ENCODE data around the gene MDGA2.

MDGA2 gene

DNA sequence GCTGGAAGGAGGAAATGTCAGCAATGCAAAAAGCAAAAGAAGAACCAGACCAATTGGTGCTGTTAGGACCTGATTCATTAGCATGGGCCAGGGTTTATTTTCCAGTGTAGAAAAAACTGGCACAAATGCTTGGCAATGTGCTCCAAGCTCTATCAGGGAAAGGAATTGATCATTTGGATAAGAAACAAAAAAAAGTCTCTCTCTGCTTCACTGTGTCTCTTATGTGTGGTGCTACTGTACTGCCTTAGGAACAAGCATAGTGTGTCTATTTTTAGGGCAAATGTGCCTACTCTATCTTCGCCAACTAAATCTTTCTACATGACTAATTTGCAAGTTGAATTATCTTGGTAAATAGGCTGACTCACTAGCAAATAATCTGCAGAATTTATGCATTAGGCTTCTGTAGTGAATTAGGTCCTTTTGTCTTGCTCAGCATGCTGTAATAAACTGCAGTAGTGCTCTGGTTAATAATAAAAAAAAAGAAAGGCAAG lies 236.7 kb downstream of the MDGA2 start:
- Histone ChIP-seq H3K36me3 (no peaks in the 10 kb centered on the region), H3K27me3 (no peaks in the 10 kb centered on the region; the same call in 1 of the 2 replicates), H3K4me1 (no peaks in the 10 kb centered on the region), H3K4me3 (ENCODE audit: low read depth, low read length) (no peak overlapping the region), H3K9me3 (no peaks in the 10 kb centered on the region)
- DNase-seq, result no peak
- TF ChIP-seq, protein P1, sequence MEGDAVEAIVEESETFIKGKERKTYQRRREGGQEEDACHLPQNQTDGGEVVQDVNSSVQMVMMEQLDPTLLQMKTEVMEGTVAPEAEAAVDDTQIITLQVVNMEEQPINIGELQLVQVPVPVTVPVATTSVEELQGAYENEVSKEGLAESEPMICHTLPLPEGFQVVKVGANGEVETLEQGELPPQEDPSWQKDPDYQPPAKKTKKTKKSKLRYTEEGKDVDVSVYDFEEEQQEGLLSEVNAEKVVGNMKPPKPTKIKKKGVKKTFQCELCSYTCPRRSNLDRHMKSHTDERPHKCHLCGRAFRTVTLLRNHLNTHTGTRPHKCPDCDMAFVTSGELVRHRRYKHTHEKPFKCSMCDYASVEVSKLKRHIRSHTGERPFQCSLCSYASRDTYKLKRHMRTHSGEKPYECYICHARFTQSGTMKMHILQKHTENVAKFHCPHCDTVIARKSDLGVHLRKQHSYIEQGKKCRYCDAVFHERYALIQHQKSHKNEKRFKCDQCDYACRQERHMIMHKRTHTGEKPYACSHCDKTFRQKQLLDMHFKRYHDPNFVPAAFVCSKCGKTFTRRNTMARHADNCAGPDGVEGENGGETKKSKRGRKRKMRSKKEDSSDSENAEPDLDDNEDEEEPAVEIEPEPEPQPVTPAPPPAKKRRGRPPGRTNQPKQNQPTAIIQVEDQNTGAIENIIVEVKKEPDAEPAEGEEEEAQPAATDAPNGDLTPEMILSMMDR (IDR thresholded peaks at IDR 0.05; ENCODE audit: low read depth, low read length), result no peak

DNA sequence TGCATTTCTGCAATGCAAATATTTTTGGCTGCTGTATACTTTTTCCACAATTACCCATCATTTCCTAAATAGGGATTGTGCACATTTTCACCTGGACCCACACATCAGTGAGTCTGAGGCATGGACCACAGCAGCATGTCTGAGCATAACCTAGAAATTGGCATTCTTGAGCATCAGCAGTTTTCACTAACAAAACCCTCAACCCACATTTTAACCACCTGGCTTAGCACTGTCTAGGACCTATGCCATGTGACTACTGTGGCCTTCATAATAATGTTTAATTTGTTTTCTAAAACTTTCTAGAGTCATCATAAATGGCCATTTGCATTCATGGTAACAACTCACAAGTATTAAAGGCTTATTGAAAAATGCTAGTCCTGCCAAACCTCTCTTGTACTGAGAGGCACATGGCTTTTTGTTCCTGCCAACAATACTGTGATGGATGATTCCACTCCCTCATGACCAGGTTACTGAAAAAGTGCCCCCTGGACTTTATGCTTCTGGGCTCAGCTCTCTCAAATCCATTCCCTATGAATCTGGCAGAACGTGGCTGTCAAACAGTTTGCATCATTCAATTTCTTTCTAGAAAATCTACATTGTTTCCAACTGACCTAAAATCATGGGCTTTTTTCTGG lies 240.0 kb downstream of the MDGA2 start:
- Histone ChIP-seq H3K4me1 (no peaks in the 10 kb centered on the region), H3K9me3 (no peaks in the 10 kb centered on the region), H3K4me3 (ENCODE audit: low read depth, low read length) (no peak overlapping the region), H3K36me3 (no peaks in the 10 kb centered on the region), H3K27me3 (no peaks in the 10 kb centered on the region; the same call in 1 of the 2 replicates)
- no peak for DNase-seq
- TF ChIP-seq, protein P1 (IDR thresholded peaks at IDR 0.05; ENCODE audit: low read depth, low read length), result no peak

DNA sequence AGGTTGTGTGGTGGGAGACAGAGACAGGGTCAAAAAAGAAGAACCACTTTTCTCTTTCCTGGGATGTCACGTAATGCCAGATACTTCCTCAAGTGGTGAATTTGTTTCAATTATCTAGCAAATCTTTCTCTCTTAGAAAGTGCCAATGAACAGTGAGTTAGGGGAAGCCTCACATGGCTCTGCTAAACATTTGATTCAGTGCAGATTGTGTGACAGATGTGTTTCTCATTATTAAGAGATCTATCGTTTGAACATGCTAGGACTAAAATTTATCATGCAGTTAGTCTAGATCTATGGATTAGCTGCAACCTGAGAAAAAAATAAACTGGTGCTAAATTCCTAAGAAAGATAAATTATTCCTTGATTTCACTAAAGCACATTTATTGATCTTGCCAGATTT lies 247.8 kb downstream of the MDGA2 start:
- no peaks in the 10 kb centered on the region for H3K4me1 ChIP-seq
- no peak for DNase-seq
- no peaks in the 10 kb centered on the region for H3K9me3 ChIP-seq
- no peaks in the 10 kb centered on the region for H3K36me3 ChIP-seq
- TF ChIP-seq, protein P1 (IDR thresholded peaks at IDR 0.05; ENCODE audit: low read depth, low read length), result no peak
- H3K27me3 ChIP-seq, result no peaks in the 10 kb centered on the region
- H3K4me3 ChIP-seq (ENCODE audit: low read depth, low read length), result no peak overlapping the region

DNA sequence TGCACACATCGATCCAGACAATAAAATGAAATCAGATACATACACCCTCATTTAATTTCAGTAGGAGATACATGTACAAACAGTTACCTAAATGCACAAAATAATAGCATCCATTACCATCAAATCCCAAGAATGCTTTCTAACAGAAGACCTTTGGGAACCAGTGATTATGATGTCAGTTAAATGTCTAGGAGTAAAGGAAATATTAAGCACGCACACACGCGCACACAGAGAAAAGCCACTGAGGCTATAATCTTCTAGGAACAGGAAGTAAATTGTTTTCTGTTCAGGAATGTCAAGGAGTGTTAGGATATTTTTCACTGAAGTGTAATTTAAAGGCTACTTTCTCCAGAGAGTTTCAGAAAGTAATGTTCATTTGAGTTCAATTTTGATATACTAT lies 250.1 kb downstream of the MDGA2 start:
- TF ChIP-seq, protein P1 (IDR thresholded peaks at IDR 0.05; ENCODE audit: low read depth, low read length), result no peak

DNA sequence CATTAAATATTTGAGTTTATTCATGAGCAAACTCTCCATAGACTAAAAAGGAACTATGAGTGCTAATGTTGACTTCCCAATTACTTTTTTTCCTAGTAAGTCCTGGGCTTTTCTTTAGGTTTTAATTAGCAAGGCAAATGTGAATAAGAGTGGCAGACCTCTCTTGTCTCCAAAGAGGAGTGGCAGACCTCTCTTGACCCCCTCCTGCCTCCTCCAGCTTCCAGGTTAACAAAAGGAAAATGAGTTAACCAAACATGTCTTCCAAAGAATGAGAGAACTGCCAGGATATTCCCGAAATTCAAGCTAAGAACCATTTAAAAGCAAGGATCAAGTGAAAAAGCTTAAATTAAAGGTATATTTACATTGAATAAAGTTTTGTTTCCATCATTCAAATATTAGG lies 253.2 kb downstream of the MDGA2 start:
- no peak overlapping the region for H3K4me3 ChIP-seq (ENCODE audit: low read depth, low read length)
- H3K9me3 ChIP-seq, result no peaks in the 10 kb centered on the region
- H3K4me1 ChIP-seq, result no peaks in the 10 kb centered on the region
- no peak for DNase-seq
- H3K36me3 ChIP-seq, result no peaks in the 10 kb centered on the region
- TF ChIP-seq, protein P1 (IDR thresholded peaks at IDR 0.05; ENCODE audit: low read depth, low read length), result no peak
- no peaks in the 10 kb centered on the region; the same call in 1 of the 2 replicates for H3K27me3 ChIP-seq

More for the DNA sequence above, 250.1 kb downstream of the MDGA2 start:
- Histone ChIP-seq H3K4me1 (no peaks in the 10 kb centered on the region), H3K36me3 (no peaks in the 10 kb centered on the region), H3K4me3 (ENCODE audit: low read depth, low read length) (no peak overlapping the region), H3K27me3 (no peaks in the 10 kb centered on the region; the same call in 1 of the 2 replicates), H3K9me3 (no peaks in the 10 kb centered on the region)
- DNase-seq, result no peak

DNA sequence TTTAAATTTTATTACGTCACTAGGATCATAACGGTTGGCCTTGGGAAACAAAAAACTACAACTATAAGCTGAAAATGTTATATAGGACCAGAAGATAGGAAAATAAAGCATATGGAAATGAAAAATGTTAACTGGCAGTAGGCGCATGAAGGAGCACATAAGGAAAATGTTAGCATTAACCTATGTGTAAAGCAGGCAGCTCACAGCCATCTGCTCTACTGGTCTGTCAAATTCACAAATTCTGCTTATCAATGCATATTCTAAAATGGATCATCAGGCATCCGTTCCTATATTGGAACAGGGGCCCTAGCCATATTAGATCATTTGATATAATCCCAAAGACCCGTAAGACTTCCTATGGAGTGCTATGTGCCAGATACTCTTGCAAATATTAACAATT lies 263.9 kb downstream of the MDGA2 start:
- Histone ChIP-seq H3K36me3 (no peaks in the 10 kb centered on the region), H3K4me3 (ENCODE audit: low read depth, low read length) (no peak overlapping the region), H3K27me3 (no peaks in the 10 kb centered on the region; the same call in 1 of the 2 replicates), H3K9me3 (no peaks in the 10 kb centered on the region), H3K4me1 (no peaks in the 10 kb centered on the region)
- DNase-seq, result no peak
- TF ChIP-seq, protein P1 (IDR thresholded peaks at IDR 0.05; ENCODE audit: low read depth, low read length), result no peak

Measured in BE2C (cell line).